ENCODE results near the gene NAXE. TPM values are rescaled to one million over a fixed set of nuclear protein-coding genes. Genes with fewer than 3 reads are reported as not detected.

NAXE gene
- total and polyA plus RNA-seq, 2 of the 13 experiments (the other 11 are each of a cell fraction or from before 2014, with no cell fraction given), result 39.4 to 59.4 TPM

DNA sequence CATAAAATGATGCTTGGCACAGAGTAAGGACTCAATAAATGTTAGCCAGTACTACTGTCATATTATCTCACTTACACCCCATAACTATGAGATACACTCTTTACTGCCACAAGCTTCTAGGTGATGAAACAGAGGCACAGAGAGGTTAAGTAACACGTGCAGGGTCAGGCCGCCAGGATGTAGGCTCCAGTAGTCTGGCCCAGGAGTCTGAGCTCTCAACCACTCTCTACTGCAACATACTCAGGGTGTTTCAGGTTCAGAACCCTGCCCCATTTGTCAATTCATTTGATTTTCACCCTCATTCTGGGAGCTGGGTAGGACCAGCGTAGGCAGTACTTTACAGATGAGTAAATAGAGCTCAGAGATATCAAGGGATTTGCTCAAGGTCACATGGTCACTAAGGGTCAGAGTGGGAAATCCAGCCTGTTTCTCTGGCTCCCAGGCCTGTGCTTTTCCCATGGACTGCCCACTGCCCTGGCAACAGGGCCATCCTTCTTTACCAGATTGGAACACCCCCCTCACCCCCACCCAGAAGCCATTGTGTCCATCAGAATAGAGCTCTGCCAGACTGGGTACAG is 40.4 kb upstream of the NAXE start:
- intact Hi-C loops (cut with micrococcal nuclease; ENCODE audit: unreplicated experiment) (loop anchor here (1.0 kb wide), 1 partner anchor 21 kb away; the partner anchor contains the start of gene IQGAP3), in situ Hi-C loops (cut with HindIII; ENCODE audit: extremely low pct_ligation_motif_present, low pct_unique_long_range_greater_than_20kb) (no loop called here)
- Histone ChIP-seq H3K4me3 (replicated peaks in 1 of 3; ENCODE audit: insufficient read depth in 1 of 3, low read depth in 2 of 3, low read length in 3 of 3) (no peak overlapping the region), H3K9me3 (ENCODE audit: low read length) (no peaks in the 10 kb centered on the region), H3K4me2 (ENCODE audit: low read depth, low read length) (no peak overlapping the region), H3K79me2 (ENCODE audit: insufficient read depth, low read length) (no peaks in the 10 kb centered on the region), H2AFZ (ENCODE audit: low read length) (no peak overlapping the region), H3K9ac (ENCODE audit: insufficient read depth, low read depth, low read length) (no peak overlapping the region), H3K27me3 (ENCODE audit: control insufficient read depth in 1 of 2, insufficient read depth in 2 of 2, low read length in 2 of 2) (no peaks in the 10 kb centered on the region), H4K20me1 (ENCODE audit: insufficient read depth, low read length) (no peaks in the 10 kb centered on the region), H3K36me3 (replicated peaks in 1 of 2; ENCODE audit: control insufficient read depth in 1 of 2, insufficient read depth in 2 of 2, low read length in 2 of 2) (peaks cover 4 to 43% of the 10 kb centered on the region in 2 experiments; a peak in 4 of 5 replicates), H3K27ac (ENCODE audit: extremely low read length, insufficient read depth, low read length) (no peak overlapping the region), H3K4me1 (ENCODE audit: insufficient read depth, low read length) (peaks cover 15% of the 10 kb centered on the region)
- ATAC-seq (peak; percentile 56), FAIRE-seq (no peak), DNase-seq (ENCODE audit: low spot score) (peak; percentile 20)
- TF ChIP-seq, protein P1, sequence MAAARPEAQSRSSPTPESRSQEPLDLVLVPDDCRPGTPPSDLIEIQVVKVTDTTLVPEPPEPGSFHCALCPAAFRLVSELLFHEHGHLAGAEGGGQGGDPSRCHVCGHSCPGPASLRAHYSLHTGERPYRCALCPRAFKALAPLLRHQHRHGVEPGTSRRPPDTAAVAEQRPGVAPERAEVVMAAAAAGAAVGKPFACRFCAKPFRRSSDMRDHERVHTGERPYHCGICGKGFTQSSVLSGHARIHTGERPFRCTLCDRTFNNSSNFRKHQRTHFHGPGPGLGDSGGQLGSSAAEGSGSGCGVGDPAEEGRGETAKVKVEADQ (CRISPR knock-in tag; IDR thresholded peaks at IDR 0.05; ENCODE audit: borderline replicate concordance), result no peak
- TF ChIP-seq, protein P2, sequence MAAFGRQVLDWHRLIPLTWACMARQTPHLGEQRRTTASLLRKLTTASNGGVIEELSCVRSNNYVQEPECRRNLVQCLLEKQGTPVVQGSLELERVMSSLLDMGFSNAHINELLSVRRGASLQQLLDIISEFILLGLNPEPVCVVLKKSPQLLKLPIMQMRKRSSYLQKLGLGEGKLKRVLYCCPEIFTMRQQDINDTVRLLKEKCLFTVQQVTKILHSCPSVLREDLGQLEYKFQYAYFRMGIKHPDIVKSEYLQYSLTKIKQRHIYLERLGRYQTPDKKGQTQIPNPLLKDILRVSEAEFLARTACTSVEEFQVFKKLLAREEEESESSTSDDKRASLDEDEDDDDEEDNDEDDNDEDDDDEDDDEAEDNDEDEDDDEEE (CRISPR knock-in tag; IDR thresholded peaks at IDR 0.05), result no peak
- TF ChIP-seq, protein P3, sequence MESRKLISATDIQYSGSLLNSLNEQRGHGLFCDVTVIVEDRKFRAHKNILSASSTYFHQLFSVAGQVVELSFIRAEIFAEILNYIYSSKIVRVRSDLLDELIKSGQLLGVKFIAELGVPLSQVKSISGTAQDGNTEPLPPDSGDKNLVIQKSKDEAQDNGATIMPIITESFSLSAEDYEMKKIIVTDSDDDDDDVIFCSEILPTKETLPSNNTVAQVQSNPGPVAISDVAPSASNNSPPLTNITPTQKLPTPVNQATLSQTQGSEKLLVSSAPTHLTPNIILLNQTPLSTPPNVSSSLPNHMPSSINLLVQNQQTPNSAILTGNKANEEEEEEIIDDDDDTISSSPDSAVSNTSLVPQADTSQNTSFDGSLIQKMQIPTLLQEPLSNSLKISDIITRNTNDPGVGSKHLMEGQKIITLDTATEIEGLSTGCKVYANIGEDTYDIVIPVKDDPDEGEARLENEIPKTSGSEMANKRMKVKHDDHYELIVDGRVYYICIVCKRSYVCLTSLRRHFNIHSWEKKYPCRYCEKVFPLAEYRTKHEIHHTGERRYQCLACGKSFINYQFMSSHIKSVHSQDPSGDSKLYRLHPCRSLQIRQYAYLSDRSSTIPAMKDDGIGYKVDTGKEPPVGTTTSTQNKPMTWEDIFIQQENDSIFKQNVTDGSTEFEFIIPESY (CRISPR knock-in tag; IDR thresholded peaks at IDR 0.05), result peak; percentile 88; the same call in 1 of the 2 replicates
- TF ChIP-seq ARID2 (CRISPR knock-in tag; IDR thresholded peaks at IDR 0.05; ENCODE audit: borderline replicate concordance) (no peak), KDM5A (IDR thresholded peaks at IDR 0.05; ENCODE audit: borderline replicate concordance, low read length) (no peak)
- WGBS (ENCODE audit: low lambda C conversion rate), result 63% methylated on average over 3 of the region's 3 CpGs
- ChIA-PET POLR2A (interaction anchor here (1.0 to 1.2 kb wide), 4 partner anchors 49 to 106 kb away, joined by 3 read pairs; no protein-coding TSS in a partner anchor), CTCF (ENCODE audit: low intra/inter-chr PET ratio, low total read pairs) (no interaction called here)
- BruUV-seq (replicated peaks), result no TSS peak

All from HepG2 (cell line).